HepG2 (cell line): ENCODE measurements around the gene NTRK2. TPM values are rescaled to one million over a fixed set of nuclear protein-coding genes. Genes with fewer than 3 reads are reported as not detected.

Experiments
- ATF4 ChIP-seq, 2 experiments: fragments of 450-650 bp in 1 of 2; sonication (generic) in 1 of 2; formaldehyde crosslinking; IDR thresholded peaks; 2 replicates each; pipeline versions ENCODE4 v1.5.0 to v1.8.0; 2020 to 2022; ENCODE audit warnings: mild to moderate bottlenecking in 1 of 2, missing genetic modification reagents in 1 of 2
- CREB3 ChIP-seq: sonication (generic); formaldehyde crosslinking; IDR thresholded peaks from 2 replicates; pipeline ENCODE4 v1.5.0; 2020; ENCODE audit warnings: missing genetic modification reagents
- DPF2 ChIP-seq: sonication (generic); formaldehyde crosslinking; IDR thresholded peaks from 2 replicates; pipeline ENCODE4 v1.4.0; 2020; ENCODE audit warnings: mild to moderate bottlenecking, low read depth, missing genetic modification reagents, borderline replicate concordance
- FOXA3 ChIP-seq: IDR thresholded peaks from 2 replicates; pipeline ENCODE4 v1.6.1; 2016; ENCODE audit warnings: missing genetic modification reagents, missing compliant biosample characterization
- FOXP4 ChIP-seq: sonication (generic); formaldehyde crosslinking; IDR thresholded peaks from 2 replicates; pipeline ENCODE4 v1.4.0; 2020; ENCODE audit warnings: missing genetic modification reagents
- TFAP4 ChIP-seq: sonication (generic); IDR thresholded peaks from 2 replicates; pipeline ENCODE4 v1.6.1; 2016; ENCODE audit warnings: low read depth, borderline replicate concordance
- ZBTB40 ChIP-seq, 2 experiments: fragments of 450-650 bp in 1 of 2; sonication (generic) in 1 of 2; formaldehyde crosslinking in 1 of 2; IDR thresholded peaks; 2 replicates each; pipeline versions ENCODE4 v1.6.1 to v1.8.0; 2016 to 2022; ENCODE audit warnings: antibody characterized with exemption in 1 of 2, mild to moderate bottlenecking in 1 of 2, missing genetic modification reagents in 1 of 2
- polyA plus RNA-seq, 8 experiments: library from polyadenylated mRNA; depleted of rRNA in 3 of 8; stranded (reverse) in 7 of 8; unstranded in 1 of 8; fragments of >200 nt; fragmentation: Illumina TruSeq in 4 of 8; extraction: Trizol in 4 of 8; gene quantifications; 2 replicates each; pipeline versions ENCODE4 v1.2.1 to v1.2.3, GENCODE V29; 2011 to 2016; ENCODE audit warnings: low read depth in 4 of 8, missing spikeins in 1 of 8, mixed read lengths in 1 of 8; ENCODE audit not compliant: insufficient read depth in 1 of 8
- total RNA-seq, 5 experiments: library from RNA; depleted of rRNA; stranded (reverse); fragments of >200 nt; fragmentation: Illumina TruSeq; extraction: Trizol; gene quantifications; 2 replicates each; pipeline ENCODE4 v1.2.3, GENCODE V29; 2016; ENCODE audit warnings: low read depth in 1 of 5
- TF ChIP-seq, protein P1 (sequence below): sonication (generic); formaldehyde crosslinking; IDR thresholded peaks from 2 replicates; pipeline ENCODE4 v1.8.0; 2022; ENCODE audit warnings: missing genetic modification reagents, low read depth, mild to moderate bottlenecking, borderline replicate concordance

NTRK2 gene
- total and polyA plus RNA-seq, 2 of the 13 experiments (the other 11 are each of a cell fraction or from before 2014, with no cell fraction given): not detected

DNA sequence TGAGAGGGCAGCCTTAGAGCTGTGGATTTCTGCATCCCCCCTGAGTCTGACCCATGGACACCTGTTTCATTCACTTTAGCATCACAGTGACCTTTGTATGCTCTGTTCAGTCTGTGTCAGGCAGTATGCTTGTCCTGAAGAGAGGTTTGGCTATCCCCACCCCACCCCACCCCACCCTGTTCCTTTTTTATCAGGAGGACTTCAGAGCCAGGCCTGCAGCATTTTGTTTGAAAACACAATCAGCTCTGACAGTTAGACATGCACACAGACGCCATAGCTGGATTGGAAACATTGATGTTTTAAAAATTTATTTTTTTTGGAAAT, 142.2 kb downstream of the NTRK2 start (continued):
- TF ChIP-seq DPF2 (CRISPR knock-in tag): no peak
- no peak for TF ChIP-seq FOXA3 (CRISPR knock-in tag)
- TF ChIP-seq ATF4 (CRISPR knock-in tag; IDR thresholded peaks at IDR 0.05): no peak
- no peak for TF ChIP-seq TFAP4
- no peak for TF ChIP-seq CREB3 (CRISPR knock-in tag)
- TF ChIP-seq, protein P1, sequence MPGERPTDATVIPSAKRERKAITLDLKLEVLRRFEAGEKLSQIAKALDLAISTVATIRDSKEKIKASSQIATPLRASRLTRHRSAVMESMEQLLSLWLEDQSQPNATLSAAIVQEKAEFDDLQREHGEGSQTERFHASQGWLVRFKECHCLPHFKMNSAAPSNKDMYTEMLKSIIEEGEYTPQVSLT: no peak
- TF ChIP-seq FOXP4 (CRISPR knock-in tag): no peak
- no peak for TF ChIP-seq ZBTB40 (IDR thresholded peaks at IDR 0.05)
- no peak for TF ChIP-seq ZBTB40 (CRISPR knock-in tag; IDR thresholded peaks at IDR 0.05)
